ENCODE measurements around the gene WDFY1.

DNA sequence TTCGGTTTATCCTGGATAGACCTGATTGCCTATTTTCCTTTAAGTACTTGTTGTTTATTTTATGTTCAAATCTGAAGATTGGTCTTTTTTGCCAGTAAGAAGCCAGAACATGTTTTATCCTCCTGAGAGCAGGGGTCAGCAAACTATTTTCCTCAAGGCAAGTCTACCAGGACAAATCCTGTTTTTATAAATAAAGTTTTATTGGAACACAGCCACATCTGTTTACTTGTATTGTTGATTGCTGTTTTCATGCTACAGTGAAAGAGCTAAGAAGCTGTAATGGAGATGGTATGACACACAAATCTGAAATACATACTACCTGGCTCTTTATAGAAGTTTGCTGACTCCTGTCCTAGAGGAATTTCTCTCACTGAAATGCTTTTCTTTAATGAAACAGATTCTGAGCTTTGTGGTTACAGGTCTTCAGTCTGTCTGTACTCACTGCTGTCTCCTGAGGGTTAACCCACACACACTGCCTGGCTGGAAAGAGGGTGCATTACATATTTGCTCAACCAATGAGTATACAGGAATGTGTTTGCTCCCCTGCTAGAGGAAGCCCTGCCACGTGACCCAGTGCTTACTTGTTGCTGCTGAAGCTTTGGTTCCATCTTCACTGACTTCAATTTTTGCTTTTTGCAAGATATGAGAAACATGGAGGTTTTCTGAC lies 34.7 kb upstream of the WDFY1 start:
- TF ChIP-seq CTCF (IDR thresholded peaks at IDR 0.05) (no peak), POLR2A (IDR thresholded peaks at IDR 0.05) (no peak), POLR2AphosphoS5 (IDR thresholded peaks at IDR 0.05) (no peak)
